Adrenal gland (tissue), 5 donors: ENCODE measurements around the gene IL1RAP.

Experiments
- CTCF ChIP-seq, 6 experiments: fragments of 450-650 bp in 4 of 6; fragments of 200-600 bp in 2 of 6; sonication (generic) in 1 of 6; IDR thresholded peaks; 1 replicate in 5 of 6; 2 replicates in 1 of 6; pipeline versions ENCODE4 v1.5.1 to v1.8.0; 2016 to 2021; ENCODE audit warnings: antibody characterized with exemption in 6 of 6, mild to moderate bottlenecking in 2 of 6, moderate library complexity in 1 of 6
- POLR2A ChIP-seq, 2 donors: fragments of 450-650 bp; IDR thresholded peaks; one replicate each; pipeline ENCODE4 v1.6.1; 2017; ENCODE audit warnings: antibody characterized with exemption in 2 of 2, mild to moderate bottlenecking in 2 of 2, moderate library complexity in 1 of 2
- donor health status: DM: no; HTN: no; CAD: no.

- TF ChIP-seq POLR2A (IDR thresholded peaks at IDR 0.05) (no peak), CTCF (IDR thresholded peaks at IDR 0.05) (no peak)
Measured at GRCh38 chr3:190492966-190493365, 20.9 kb upstream of the IL1RAP start.
